Caco-2 (cell line): ENCODE results near the gene TMPRSS15. TPM values are rescaled to one million over a fixed set of nuclear protein-coding genes. Genes with fewer than 3 reads are reported as not detected.

Experiments
- BruUV-seq: library from RNA; stranded (reverse); fragments of 400-500 nt; replicated peaks from 2 replicates; lab custom pipeline; 2021; lab: Mats Ljungman, UMichigan
- CTCF ChIA-PET: fragments of 300-600 bp; sonication (Branson Sonifier 250); formaldehyde crosslinking; loops from one replicate; lab custom pipeline; 2022; ENCODE audit warnings: antibody characterized with exemption; lab: Charles Lee
- POLR2A ChIA-PET: fragments of 300-600 bp; sonication (Branson Sonifier 250); formaldehyde crosslinking; loops from one replicate; lab custom pipeline; 2022; ENCODE audit warnings: antibody characterized with exemption; lab: Charles Lee
- DNase-seq, 2 experiments: peaks; one replicate each; pipeline versions ENCODE4 v3.0.0 to v3.0.0-alpha.2; 2020 to 2022
- H3K27me3 ChIP-seq: replicated peaks from 2 replicates; pipeline ENCODE4 v1.6.0; 2011; ENCODE audit warnings: low read length; ENCODE audit not compliant: control insufficient read depth, insufficient read depth
- H3K36me3 ChIP-seq: 2 replicates; pipeline ENCODE4 v1.5.1; 2011; ENCODE audit warnings: low read length; ENCODE audit not compliant: control insufficient read depth, insufficient read depth
- H3K4me1 ChIP-seq: fragments of 250-450 bp; sonication (Bioruptor Pico); 2 replicates; pipeline ENCODE4 v1.5.1; 2020; ENCODE audit warnings: mild to moderate bottlenecking
- H3K4me3 ChIP-seq: 2 replicates; pipeline ENCODE4 v1.5.1; 2011; ENCODE audit warnings: low read depth, mild to moderate bottlenecking, control low read depth, low read length
- H3K9me3 ChIP-seq: fragments of 250-450 bp; sonication (Bioruptor Pico); 2 replicates; pipeline ENCODE4 v1.5.1; 2020; ENCODE audit warnings: mild to moderate bottlenecking, moderate library complexity
- H3K27ac Mint-ChIP-seq: one replicate; pipeline ENCODE4 v1.8.0; 2022; ENCODE audit warnings: mixed read lengths; ENCODE audit not compliant: unreplicated experiment
- H3K27me3 Mint-ChIP-seq: one replicate; pipeline ENCODE4 v1.8.0; 2022; ENCODE audit warnings: mixed read lengths; ENCODE audit not compliant: insufficient read depth, unreplicated experiment
- H3K36me3 Mint-ChIP-seq: one replicate; pipeline ENCODE4 v1.8.0; 2022; ENCODE audit warnings: mild to moderate bottlenecking, mixed read lengths; ENCODE audit not compliant: insufficient read depth, unreplicated experiment
- H3K4me1 Mint-ChIP-seq: one replicate; pipeline ENCODE4 v1.8.0; 2022; ENCODE audit warnings: low read depth, mixed read lengths; ENCODE audit not compliant: unreplicated experiment
- H3K4me3 Mint-ChIP-seq: one replicate; pipeline ENCODE4 v1.8.0; 2022; ENCODE audit warnings: mild to moderate bottlenecking, moderate library complexity, mixed read lengths; ENCODE audit not compliant: unreplicated experiment
- H3K9me3 Mint-ChIP-seq: one replicate; pipeline ENCODE4 v1.8.0; 2022; ENCODE audit warnings: mixed read lengths; ENCODE audit not compliant: unreplicated experiment
- intact Hi-C: fragments of 100-400 bp; cut with micrococcal nuclease; formaldehyde crosslinking; loops from one replicate; pipeline ENCODE4 v1.10.0; 2022; ENCODE audit not compliant: unreplicated experiment
- total RNA-seq: library from RNA; stranded (reverse); gene quantifications from 2 replicates; pipeline ENCODE4 v1.2.3, GENCODE V29; 2022
- TF ChIP-seq, protein P1 (sequence below), 2 experiments: fragments of 200-600 bp in 1 of 2; IDR thresholded peaks; 1 replicate in 1 of 2; 2 replicates in 1 of 2; pipeline versions ENCODE4 v1.5.1 to v1.8.0; 2011 to 2022; ENCODE audit warnings: antibody characterized with exemption in 1 of 2, control low read depth in 1 of 2, inconsistent platforms in 1 of 2, low read depth in 1 of 2, low read length in 1 of 2, mild to moderate bottlenecking in 1 of 2, moderate library complexity in 1 of 2; ENCODE audit not compliant: insufficient read depth in 1 of 2, severe bottlenecking in 1 of 2, unreplicated experiment in 1 of 2

Gene TMPRSS15
- total RNA-seq, 1 experiment from 2014 or later = not detected

DNA sequence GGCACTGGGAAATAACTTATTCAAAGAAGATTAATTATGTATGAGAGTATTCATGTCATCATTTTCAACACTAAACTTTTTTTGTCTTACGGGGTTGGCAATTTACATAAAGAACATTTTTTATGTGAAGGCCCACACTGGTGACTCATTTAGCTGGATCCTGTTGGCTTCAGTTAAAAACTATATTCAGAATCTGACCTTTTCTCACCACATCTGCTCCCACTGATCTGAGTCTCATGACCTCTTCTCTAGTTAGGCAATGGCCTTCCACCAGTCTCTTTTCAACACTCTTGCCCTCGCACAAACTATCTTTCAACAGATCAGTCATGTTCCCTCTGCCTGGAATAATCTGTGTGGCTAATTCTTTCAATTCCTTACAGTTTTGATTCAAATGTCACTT lies 53.4 kb downstream of the TMPRSS15 start:
- no peaks in the 10 kb centered on the region for H3K36me3 Mint-ChIP-seq
- intact Hi-C loops = no loop called here
- CTCF ChIA-PET = no interaction called here

DNA sequence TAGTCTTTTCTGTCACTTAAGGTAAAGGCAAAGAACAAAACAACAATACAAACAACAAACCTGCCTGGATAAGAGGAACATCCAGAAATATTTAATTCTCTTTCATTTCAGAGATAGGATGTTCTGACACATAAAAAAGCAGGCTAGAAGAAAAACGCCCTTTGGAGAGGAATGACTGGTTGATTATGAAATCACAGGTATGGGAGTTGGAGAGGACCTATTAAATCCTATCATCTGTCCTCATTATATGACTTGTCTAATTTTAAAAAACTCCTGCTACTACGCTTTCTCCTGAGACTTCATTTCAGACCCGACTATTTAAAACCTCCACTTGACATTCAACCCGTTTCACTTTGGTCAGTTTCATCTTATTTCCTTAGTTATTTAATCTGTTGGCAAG lies 54.1 kb downstream of the TMPRSS15 start:
- no TSS peak for BruUV-seq

More for the DNA sequence above, 53.4 kb downstream of the TMPRSS15 start:
- Mint-ChIP-seq H3K9me3 (no peaks in the 10 kb centered on the region), H3K27me3 (peaks cover 5% of the 10 kb centered on the region), H3K4me3 (no peak overlapping the region), H3K27ac (no peak overlapping the region), H3K4me1 (no peaks in the 10 kb centered on the region)
- POLR2A ChIA-PET = no interaction called here
- no peak for DNase-seq
- H3K9me3 ChIP-seq = no peaks in the 10 kb centered on the region
- H3K4me3 ChIP-seq = no peak overlapping the region
- no peaks in the 10 kb centered on the region for H3K4me1 ChIP-seq
- no peaks in the 10 kb centered on the region for H3K27me3 ChIP-seq
- no peaks in the 10 kb centered on the region for H3K36me3 ChIP-seq
- BruUV-seq = no TSS peak
- TF ChIP-seq, protein P1, sequence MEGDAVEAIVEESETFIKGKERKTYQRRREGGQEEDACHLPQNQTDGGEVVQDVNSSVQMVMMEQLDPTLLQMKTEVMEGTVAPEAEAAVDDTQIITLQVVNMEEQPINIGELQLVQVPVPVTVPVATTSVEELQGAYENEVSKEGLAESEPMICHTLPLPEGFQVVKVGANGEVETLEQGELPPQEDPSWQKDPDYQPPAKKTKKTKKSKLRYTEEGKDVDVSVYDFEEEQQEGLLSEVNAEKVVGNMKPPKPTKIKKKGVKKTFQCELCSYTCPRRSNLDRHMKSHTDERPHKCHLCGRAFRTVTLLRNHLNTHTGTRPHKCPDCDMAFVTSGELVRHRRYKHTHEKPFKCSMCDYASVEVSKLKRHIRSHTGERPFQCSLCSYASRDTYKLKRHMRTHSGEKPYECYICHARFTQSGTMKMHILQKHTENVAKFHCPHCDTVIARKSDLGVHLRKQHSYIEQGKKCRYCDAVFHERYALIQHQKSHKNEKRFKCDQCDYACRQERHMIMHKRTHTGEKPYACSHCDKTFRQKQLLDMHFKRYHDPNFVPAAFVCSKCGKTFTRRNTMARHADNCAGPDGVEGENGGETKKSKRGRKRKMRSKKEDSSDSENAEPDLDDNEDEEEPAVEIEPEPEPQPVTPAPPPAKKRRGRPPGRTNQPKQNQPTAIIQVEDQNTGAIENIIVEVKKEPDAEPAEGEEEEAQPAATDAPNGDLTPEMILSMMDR (IDR thresholded peaks at IDR 0.05; ENCODE audit: insufficient read depth in 1 of 2, low read depth in 1 of 2, low read length in 1 of 2, severe bottlenecking in 1 of 2, unreplicated experiment in 1 of 2) = no peak

DNA sequence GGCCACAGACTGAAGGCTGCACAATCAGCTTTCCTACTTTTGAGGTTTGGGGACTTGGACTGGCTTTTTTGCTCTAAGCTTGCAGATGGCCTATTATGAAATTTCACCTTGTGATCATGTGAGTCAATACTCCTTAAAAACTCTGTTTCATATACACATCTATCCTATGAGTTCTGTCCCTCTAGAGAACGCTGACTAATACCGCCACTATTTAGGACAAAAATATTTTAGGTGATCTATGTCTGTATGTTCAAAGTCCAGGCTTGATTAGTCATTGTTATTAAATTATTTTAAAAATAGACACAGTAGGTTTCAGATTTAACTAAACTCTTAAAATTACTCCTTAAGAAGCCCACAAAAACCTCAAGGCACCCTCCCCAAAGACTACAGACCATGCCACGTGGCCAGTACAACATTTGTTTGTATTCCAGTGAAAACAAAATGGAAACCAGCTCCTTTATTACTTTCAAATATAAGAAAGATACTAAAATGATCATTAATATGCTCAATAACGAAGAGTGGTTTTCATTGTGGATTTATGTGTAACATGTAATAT lies 63.1 kb downstream of the TMPRSS15 start:
- Mint-ChIP-seq H3K9me3 (no peaks in the 10 kb centered on the region), H3K36me3 (no peaks in the 10 kb centered on the region), H3K4me1 (no peaks in the 10 kb centered on the region), H3K27ac (no peak overlapping the region), H3K27me3 (no peaks in the 10 kb centered on the region), H3K4me3 (no peak overlapping the region)
- Histone ChIP-seq H3K36me3 (no peaks in the 10 kb centered on the region), H3K27me3 (no peaks in the 10 kb centered on the region), H3K4me3 (no peak overlapping the region), H3K9me3 (no peaks in the 10 kb centered on the region), H3K4me1 (no peaks in the 10 kb centered on the region)
- ChIA-PET POLR2A (no interaction called here), CTCF (no interaction called here)
- TF ChIP-seq, protein P1 (IDR thresholded peaks at IDR 0.05; ENCODE audit: insufficient read depth in 1 of 2, low read depth in 1 of 2, low read length in 1 of 2, severe bottlenecking in 1 of 2, unreplicated experiment in 1 of 2) = no peak
- DNase-seq = no peak
- intact Hi-C loops = no loop called here
- no TSS peak for BruUV-seq

More for the DNA sequence above, 54.1 kb downstream of the TMPRSS15 start:
- Mint-ChIP-seq H3K9me3 (no peaks in the 10 kb centered on the region), H3K27ac (no peak overlapping the region), H3K4me1 (no peaks in the 10 kb centered on the region), H3K36me3 (no peaks in the 10 kb centered on the region), H3K4me3 (no peak overlapping the region), H3K27me3 (peaks cover 5% of the 10 kb centered on the region)
- intact Hi-C loops = no loop called here
- ChIA-PET CTCF (no interaction called here), POLR2A (no interaction called here)
- Histone ChIP-seq H3K27me3 (no peaks in the 10 kb centered on the region), H3K4me1 (no peaks in the 10 kb centered on the region), H3K4me3 (no peak overlapping the region), H3K9me3 (no peaks in the 10 kb centered on the region), H3K36me3 (no peaks in the 10 kb centered on the region)
- DNase-seq = no peak
- TF ChIP-seq, protein P1 (IDR thresholded peaks at IDR 0.05; ENCODE audit: insufficient read depth in 1 of 2, low read depth in 1 of 2, low read length in 1 of 2, severe bottlenecking in 1 of 2, unreplicated experiment in 1 of 2) = no peak
